Measurements from ENCODE around the gene FBXO11. TPM values are rescaled to one million over a fixed set of nuclear protein-coding genes. Genes with fewer than 3 reads are reported as not detected.

The FBXO11 gene
- total RNA-seq, 1 experiment from 2014 or later, result 58.9 TPM

- TF ChIP-seq CTCF (IDR thresholded peaks at IDR 0.05), result no peak
- TF ChIP-seq TCF7L2 (IDR thresholded peaks at IDR 0.05; ENCODE audit: low read depth, low read length), result no peak
- TF ChIP-seq SIN3A (IDR thresholded peaks at IDR 0.05; ENCODE audit: borderline replicate concordance, insufficient read depth, low read depth, low read length), result no peak
- TF ChIP-seq, protein P1, sequence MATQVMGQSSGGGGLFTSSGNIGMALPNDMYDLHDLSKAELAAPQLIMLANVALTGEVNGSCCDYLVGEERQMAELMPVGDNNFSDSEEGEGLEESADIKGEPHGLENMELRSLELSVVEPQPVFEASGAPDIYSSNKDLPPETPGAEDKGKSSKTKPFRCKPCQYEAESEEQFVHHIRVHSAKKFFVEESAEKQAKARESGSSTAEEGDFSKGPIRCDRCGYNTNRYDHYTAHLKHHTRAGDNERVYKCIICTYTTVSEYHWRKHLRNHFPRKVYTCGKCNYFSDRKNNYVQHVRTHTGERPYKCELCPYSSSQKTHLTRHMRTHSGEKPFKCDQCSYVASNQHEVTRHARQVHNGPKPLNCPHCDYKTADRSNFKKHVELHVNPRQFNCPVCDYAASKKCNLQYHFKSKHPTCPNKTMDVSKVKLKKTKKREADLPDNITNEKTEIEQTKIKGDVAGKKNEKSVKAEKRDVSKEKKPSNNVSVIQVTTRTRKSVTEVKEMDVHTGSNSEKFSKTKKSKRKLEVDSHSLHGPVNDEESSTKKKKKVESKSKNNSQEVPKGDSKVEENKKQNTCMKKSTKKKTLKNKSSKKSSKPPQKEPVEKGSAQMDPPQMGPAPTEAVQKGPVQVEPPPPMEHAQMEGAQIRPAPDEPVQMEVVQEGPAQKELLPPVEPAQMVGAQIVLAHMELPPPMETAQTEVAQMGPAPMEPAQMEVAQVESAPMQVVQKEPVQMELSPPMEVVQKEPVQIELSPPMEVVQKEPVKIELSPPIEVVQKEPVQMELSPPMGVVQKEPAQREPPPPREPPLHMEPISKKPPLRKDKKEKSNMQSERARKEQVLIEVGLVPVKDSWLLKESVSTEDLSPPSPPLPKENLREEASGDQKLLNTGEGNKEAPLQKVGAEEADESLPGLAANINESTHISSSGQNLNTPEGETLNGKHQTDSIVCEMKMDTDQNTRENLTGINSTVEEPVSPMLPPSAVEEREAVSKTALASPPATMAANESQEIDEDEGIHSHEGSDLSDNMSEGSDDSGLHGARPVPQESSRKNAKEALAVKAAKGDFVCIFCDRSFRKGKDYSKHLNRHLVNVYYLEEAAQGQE (IDR thresholded peaks at IDR 0.05; ENCODE audit: insufficient read depth in 1 of 2, low read depth in 2 of 2, low read length in 1 of 2), result no peak
- TF ChIP-seq POLR2AphosphoS5 (IDR thresholded peaks at IDR 0.05; ENCODE audit: low read depth, low read length), result no peak
- ChIA-PET POLR2A (interaction anchor here (0.6 to 0.9 kb wide), 2 partner anchors 171 to 934 kb away, joined by 11 to 22 read pairs; no protein-coding TSS in a partner anchor), CTCF (interaction anchor here (0.5 kb wide), 1 partner anchor 8 kb away, joined by 3 read pairs; no protein-coding TSS in a partner anchor)
- Histone ChIP-seq H3K4me3 (ENCODE audit: low read depth in 2 of 2, low read length in 2 of 2) (no peak overlapping the region), H3K4me1 (ENCODE audit: control insufficient read depth, insufficient read depth, low read length) (peaks cover 17% of the 10 kb centered on the region), H3K9me3 (ENCODE audit: control insufficient read depth, insufficient read depth, low read depth, low read length) (no peaks in the 10 kb centered on the region), H3K36me3 (ENCODE audit: control insufficient read depth, insufficient read depth, low read length) (peaks cover 5% of the 10 kb centered on the region), H3K27ac (ENCODE audit: low read length) (no peak overlapping the region), H3K27me3 (ENCODE audit: control insufficient read depth, insufficient read depth, low read length) (no peaks in the 10 kb centered on the region)
- ATAC-seq, result no peak
- in situ Hi-C loops (cut with HindIII; ENCODE audit: low pct_unique_long_range_greater_than_20kb, low sequenced_read_pairs), result no loop called here
- intact Hi-C loops (cut with micrococcal nuclease; ENCODE audit: unreplicated experiment), result no loop called here
- DNase-seq (ENCODE audit: low read depth, low spot score), result no peak
- BruUV-seq (replicated peaks), result no TSS peak
These were observed 6.1 kb downstream of the FBXO11 start for GRCh38 chr2:47899915-47900816.

DNA sequence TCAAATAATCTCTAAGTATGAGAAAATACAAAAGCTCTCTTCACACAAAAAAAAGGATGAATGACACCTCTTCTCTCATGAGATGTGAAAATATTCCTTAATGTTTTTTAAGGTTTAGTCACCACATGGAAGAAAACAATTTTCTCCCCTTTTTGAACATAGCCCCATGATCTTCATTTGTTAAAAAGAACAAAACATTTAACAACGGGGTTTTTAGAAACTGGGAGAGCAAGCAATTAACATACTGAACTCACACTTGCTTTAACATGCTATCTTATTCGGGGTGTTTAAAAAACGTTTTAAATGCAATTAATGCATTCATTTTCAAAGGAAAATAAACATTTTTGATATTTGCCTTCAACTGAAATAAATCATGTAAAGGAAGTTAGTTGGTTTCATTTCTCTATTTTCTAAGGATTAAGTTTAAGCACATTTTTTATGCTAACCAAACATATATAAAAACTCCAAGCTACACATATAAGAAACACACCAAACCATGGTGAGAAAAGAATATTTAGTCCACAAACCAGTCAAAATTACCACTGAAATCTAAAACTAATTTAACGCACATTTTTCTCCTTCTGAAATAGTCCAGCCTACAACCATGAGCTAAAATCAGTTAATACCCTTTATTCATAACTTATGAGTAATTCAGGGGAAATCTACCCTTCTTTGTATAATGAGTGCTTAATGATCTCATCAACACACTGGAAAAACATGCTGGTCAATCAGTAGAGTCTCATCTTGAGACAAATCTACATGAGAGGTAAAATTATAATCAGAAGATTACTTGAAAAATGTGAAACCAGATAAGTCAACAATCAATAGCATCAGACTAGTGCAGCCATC is 8.2 kb downstream of the FBXO11 start:
- POLR2A ChIA-PET, result no interaction called here
- intact Hi-C loops (cut with micrococcal nuclease; ENCODE audit: unreplicated experiment) (no loop called here), in situ Hi-C loops (cut with HindIII; ENCODE audit: low pct_unique_long_range_greater_than_20kb, low sequenced_read_pairs) (no loop called here)
- ATAC-seq, result no peak
- CTCF ChIA-PET, result no interaction called here
- no peak overlapping the region for H3K27ac ChIP-seq (ENCODE audit: low read length)
- H3K27me3 ChIP-seq (ENCODE audit: control insufficient read depth, insufficient read depth, low read length), result no peaks in the 10 kb centered on the region
- H3K4me3 ChIP-seq (ENCODE audit: low read depth in 2 of 2, low read length in 2 of 2), result no peak overlapping the region
- no peak for DNase-seq (ENCODE audit: low read depth, low spot score)
- H3K4me1 ChIP-seq (ENCODE audit: control insufficient read depth, insufficient read depth, low read length), result peaks cover 20% of the 10 kb centered on the region
- H3K9me3 ChIP-seq (ENCODE audit: control insufficient read depth, insufficient read depth, low read depth, low read length), result no peaks in the 10 kb centered on the region
- TF ChIP-seq POLR2AphosphoS5 (IDR thresholded peaks at IDR 0.05; ENCODE audit: low read depth, low read length) (no peak), SIN3A (IDR thresholded peaks at IDR 0.05; ENCODE audit: borderline replicate concordance, insufficient read depth, low read depth, low read length) (no peak), TCF7L2 (IDR thresholded peaks at IDR 0.05; ENCODE audit: low read depth, low read length) (no peak), CTCF (IDR thresholded peaks at IDR 0.05) (no peak)
- TF ChIP-seq, protein P1 (IDR thresholded peaks at IDR 0.05; ENCODE audit: insufficient read depth in 1 of 2, low read depth in 2 of 2, low read length in 1 of 2), result no peak
- BruUV-seq (replicated peaks), result no TSS peak
- H3K36me3 ChIP-seq (ENCODE audit: control insufficient read depth, insufficient read depth, low read length), result no peaks in the 10 kb centered on the region; the same call in 1 of the 2 replicates
